Measurements from ENCODE around the gene SSUH2. TPM values are rescaled to one million over a fixed set of nuclear protein-coding genes. Genes with fewer than 3 reads are reported as not detected.

SSUH2 gene
- total RNA-seq, 1 experiment from 2014 or later = 0.94 TPM

GRCh38 chr3:8635125-8635524 is 9.5 kb downstream of the SSUH2 start (continued):
- TF ChIP-seq ERG (CRISPR knock-in tag; IDR thresholded peaks at IDR 0.05) (no peak), ZSCAN18 (CRISPR knock-in tag; IDR thresholded peaks at IDR 0.05) (no peak)

- ChIA-PET CTCF (interaction anchor here (0.8 to 2.0 kb wide), 5 partner anchors 10 to 215 kb away, joined by 3 to 5 read pairs (median 4); partner anchors contain the start of gene OXTR), POLR2A (interaction anchor here (0.7 kb wide), 1 partner anchor 125 kb away, joined by 5 read pairs; no protein-coding TSS in a partner anchor)
- no peaks in the 10 kb centered on the region for H3K4me1 Mint-ChIP-seq
- no peak overlapping the region for H3K27ac Mint-ChIP-seq
- H3K9me3 Mint-ChIP-seq = peaks cover 8% of the 10 kb centered on the region
- DNase-seq (ENCODE audit: low spot score) (no peak), ATAC-seq (no peak)
- TF ChIP-seq FOXK1 (CRISPR knock-in tag; IDR thresholded peaks at IDR 0.05) = no peak
- H3K4me3 Mint-ChIP-seq = no peak overlapping the region
- no peaks in the 10 kb centered on the region; the same call in 1 of the 2 replicates for H3K36me3 Mint-ChIP-seq
- H3K27me3 Mint-ChIP-seq (ENCODE audit: low read depth) = peaks cover 3% of the 10 kb centered on the region
Measured at GRCh38 chr3:8632402-8633237, 12.0 kb downstream of the SSUH2 start.

- Mint-ChIP-seq H3K9me3 (peaks cover 6% of the 10 kb centered on the region), H3K4me1 (no peaks in the 10 kb centered on the region), H3K36me3 (no peaks in the 10 kb centered on the region; the same call in 1 of the 2 replicates), H3K27ac (no peak overlapping the region), H3K27me3 (ENCODE audit: low read depth) (peaks cover 2% of the 10 kb centered on the region), H3K4me3 (no peak overlapping the region)
- DNase-seq (ENCODE audit: low spot score) (no peak), ATAC-seq (no peak)
- TF ChIP-seq ZNF416 (CRISPR knock-in tag; IDR thresholded peaks at IDR 0.05) (no peak), ZNF671 (CRISPR knock-in tag; IDR thresholded peaks at IDR 0.05) (no peak), SP1 (CRISPR knock-in tag; conservative IDR thresholded peaks at IDR 0.05) (no peak), TEAD1 (CRISPR knock-in tag; IDR thresholded peaks at IDR 0.05) (no peak), NR2C2 (CRISPR knock-in tag; IDR thresholded peaks at IDR 0.05) (no peak), ZMAT4 (CRISPR knock-in tag; IDR thresholded peaks at IDR 0.05) (no peak), ZNF219 (CRISPR knock-in tag; IDR thresholded peaks at IDR 0.05; ENCODE audit: borderline replicate concordance) (no peak), TEAD4 (CRISPR knock-in tag; IDR thresholded peaks at IDR 0.05) (no peak), GRHL2 (CRISPR knock-in tag; IDR thresholded peaks at IDR 0.05; ENCODE audit: insufficient replicate concordance, severe bottlenecking) (no peak), JUN (CRISPR knock-in tag; IDR thresholded peaks at IDR 0.05) (no peak), ZNF232 (CRISPR knock-in tag; IDR thresholded peaks at IDR 0.05) (no peak), AR (CRISPR knock-in tag; IDR thresholded peaks at IDR 0.05) (no peak), OVOL2 (CRISPR knock-in tag; IDR thresholded peaks at IDR 0.05; ENCODE audit: borderline replicate concordance) (no peak), CDX4 (CRISPR knock-in tag; IDR thresholded peaks at IDR 0.05; ENCODE audit: borderline replicate concordance) (no peak), NFYB (CRISPR knock-in tag; conservative IDR thresholded peaks at IDR 0.05; ENCODE audit: low read depth) (no peak), RELA (CRISPR knock-in tag; IDR thresholded peaks at IDR 0.05; ENCODE audit: borderline replicate concordance) (no peak), PREB (CRISPR knock-in tag; IDR thresholded peaks at IDR 0.05; ENCODE audit: borderline replicate concordance) (no peak), ELF4 (CRISPR knock-in tag; IDR thresholded peaks at IDR 0.05; ENCODE audit: low read depth) (no peak), GABPB1 (CRISPR knock-in tag; IDR thresholded peaks at IDR 0.05) (no peak)
- POLR2A ChIA-PET = interaction anchor here (1.2 kb wide), 1 partner anchor 12 kb away, joined by 3 read pairs; no protein-coding TSS in a partner anchor
- CTCF ChIA-PET = interaction anchor here (0.8 to 2.0 kb wide), 3 partner anchors 32 to 215 kb away, joined by 3 to 5 read pairs (median 5); partner anchors contain the start of gene OXTR
Measured at GRCh38 chr3:8631661-8632060, 12.9 kb downstream of the SSUH2 start.
